ENCODE measurements around the gene ATPAF1. TPM values are rescaled to one million over a fixed set of nuclear protein-coding genes. Genes with fewer than 3 reads are reported as not detected.

Gene ATPAF1
- total and polyA plus RNA-seq, 10 of the 15 experiments (the other 5 are each of a cell fraction or from before 2014, with no cell fraction given), result 15.2 to 93.5 (median 48.4) TPM

DNA sequence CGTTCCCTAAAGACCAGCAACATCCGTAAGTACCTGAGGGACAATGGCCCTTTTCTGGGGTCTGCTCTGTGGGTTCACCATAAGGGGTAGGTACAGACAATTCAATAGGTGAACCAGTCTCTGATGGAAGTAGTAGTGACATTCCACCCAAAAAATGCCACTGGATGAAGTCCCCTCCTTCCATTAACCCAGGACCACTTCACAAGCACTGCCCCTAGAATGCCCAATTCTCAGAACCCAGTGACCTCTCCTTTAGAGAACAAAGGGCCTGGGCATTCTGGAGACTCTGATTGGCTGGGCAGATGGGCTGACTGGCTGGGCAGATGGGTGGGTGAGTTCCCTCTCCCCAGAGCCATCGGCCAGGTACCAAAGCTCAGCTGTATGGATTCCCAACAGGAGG lies 3.4 kb upstream of the ATPAF1 start, which contains the start of gene TEX38:
Gene TEX38, plus strand, starts transcription at position 301 of the 400 bp plus-strand sequence. Its CDS starts 81 bp downstream, at position 382.
- Histone ChIP-seq H2AFZ (ENCODE audit: control insufficient read depth, low read depth, low read length) (no peak within 1 kb of the TSS), H3K4me1 (ENCODE audit: control insufficient read depth, insufficient read depth, low read length) (peaks cover 15% of the 10 kb centered on the region), H3K27ac (ENCODE audit: control insufficient read depth, insufficient read depth) (no peak within 1 kb of the TSS), H3K9ac (ENCODE audit: control insufficient read depth, insufficient read depth, low read length) (no peak within 1 kb of the TSS), H3K36me3 (ENCODE audit: control insufficient read depth in 2 of 2, insufficient read depth in 2 of 2, low read length in 1 of 2) (peaks cover 2 to 4% of the 10 kb centered on the region in 2 experiments), H4K20me1 (ENCODE audit: control insufficient read depth, insufficient read depth) (no peaks in the 10 kb centered on the region), H3K4me2 (ENCODE audit: control insufficient read depth, insufficient read depth) (no peak within 1 kb of the TSS), H3K27me3 (replicated peaks in 1 of 2; ENCODE audit: control insufficient read depth in 2 of 2, insufficient read depth in 2 of 2, low read length in 1 of 2) (no peaks in the 10 kb centered on the region), H3K79me2 (ENCODE audit: control insufficient read depth, insufficient read depth, low read length) (peaks cover 14% of the 10 kb centered on the region), H3K4me3 (no peak within 1 kb of the TSS), H3K9me3 (replicated peaks; ENCODE audit: control insufficient read depth, insufficient read depth, low read length) (no peaks in the 10 kb centered on the region)
- no peak for TF ChIP-seq POU2F2 (IDR thresholded peaks at IDR 0.05; ENCODE audit: borderline replicate concordance, low read depth, low read length)
- no peak for TF ChIP-seq MEF2B (IDR thresholded peaks at IDR 0.05; ENCODE audit: partially characterized antibody, poor library complexity, severe bottlenecking)
- no peak for TF ChIP-seq ZNF24 (IDR thresholded peaks at IDR 0.05)
- TF ChIP-seq HDAC6 (IDR thresholded peaks at IDR 0.05; ENCODE audit: unreplicated experiment), result no peak
- TF ChIP-seq MEF2A (IDR thresholded peaks at IDR 0.05; ENCODE audit: insufficient read depth, low read depth, low read length), result no peak
- no peak for TF ChIP-seq POLR2AphosphoS2 (IDR thresholded peaks at IDR 0.05; ENCODE audit: low read depth, low read length)
- TF ChIP-seq DPF2 (IDR thresholded peaks at IDR 0.05), result no peak
- no peak for TF ChIP-seq CBFB (IDR thresholded peaks at IDR 0.05; ENCODE audit: low read depth)
- TF ChIP-seq, protein P1, sequence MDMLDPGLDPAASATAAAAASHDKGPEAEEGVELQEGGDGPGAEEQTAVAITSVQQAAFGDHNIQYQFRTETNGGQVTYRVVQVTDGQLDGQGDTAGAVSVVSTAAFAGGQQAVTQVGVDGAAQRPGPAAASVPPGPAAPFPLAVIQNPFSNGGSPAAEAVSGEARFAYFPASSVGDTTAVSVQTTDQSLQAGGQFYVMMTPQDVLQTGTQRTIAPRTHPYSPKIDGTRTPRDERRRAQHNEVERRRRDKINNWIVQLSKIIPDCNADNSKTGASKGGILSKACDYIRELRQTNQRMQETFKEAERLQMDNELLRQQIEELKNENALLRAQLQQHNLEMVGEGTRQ (IDR thresholded peaks at IDR 0.05; ENCODE audit: borderline replicate concordance, low read depth, low read length), result no peak
- TF ChIP-seq CREB1 (IDR thresholded peaks at IDR 0.05; ENCODE audit: low read depth), result no peak
- TF ChIP-seq SRF (IDR thresholded peaks at IDR 0.05; ENCODE audit: low read depth in 2 of 2, low read length in 2 of 2), result no peak
- TF ChIP-seq, protein P2, sequence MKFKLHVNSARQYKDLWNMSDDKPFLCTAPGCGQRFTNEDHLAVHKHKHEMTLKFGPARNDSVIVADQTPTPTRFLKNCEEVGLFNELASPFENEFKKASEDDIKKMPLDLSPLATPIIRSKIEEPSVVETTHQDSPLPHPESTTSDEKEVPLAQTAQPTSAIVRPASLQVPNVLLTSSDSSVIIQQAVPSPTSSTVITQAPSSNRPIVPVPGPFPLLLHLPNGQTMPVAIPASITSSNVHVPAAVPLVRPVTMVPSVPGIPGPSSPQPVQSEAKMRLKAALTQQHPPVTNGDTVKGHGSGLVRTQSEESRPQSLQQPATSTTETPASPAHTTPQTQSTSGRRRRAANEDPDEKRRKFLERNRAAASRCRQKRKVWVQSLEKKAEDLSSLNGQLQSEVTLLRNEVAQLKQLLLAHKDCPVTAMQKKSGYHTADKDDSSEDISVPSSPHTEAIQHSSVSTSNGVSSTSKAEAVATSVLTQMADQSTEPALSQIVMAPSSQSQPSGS (IDR thresholded peaks at IDR 0.05; ENCODE audit: low read length), result no peak
- TF ChIP-seq CHD1 (IDR thresholded peaks at IDR 0.05; ENCODE audit: low read depth, low read length), result no peak
- TF ChIP-seq ZNF274 (IDR thresholded peaks at IDR 0.05; ENCODE audit: insufficient read depth, insufficient read length), result no peak
- TF ChIP-seq, protein P3, sequence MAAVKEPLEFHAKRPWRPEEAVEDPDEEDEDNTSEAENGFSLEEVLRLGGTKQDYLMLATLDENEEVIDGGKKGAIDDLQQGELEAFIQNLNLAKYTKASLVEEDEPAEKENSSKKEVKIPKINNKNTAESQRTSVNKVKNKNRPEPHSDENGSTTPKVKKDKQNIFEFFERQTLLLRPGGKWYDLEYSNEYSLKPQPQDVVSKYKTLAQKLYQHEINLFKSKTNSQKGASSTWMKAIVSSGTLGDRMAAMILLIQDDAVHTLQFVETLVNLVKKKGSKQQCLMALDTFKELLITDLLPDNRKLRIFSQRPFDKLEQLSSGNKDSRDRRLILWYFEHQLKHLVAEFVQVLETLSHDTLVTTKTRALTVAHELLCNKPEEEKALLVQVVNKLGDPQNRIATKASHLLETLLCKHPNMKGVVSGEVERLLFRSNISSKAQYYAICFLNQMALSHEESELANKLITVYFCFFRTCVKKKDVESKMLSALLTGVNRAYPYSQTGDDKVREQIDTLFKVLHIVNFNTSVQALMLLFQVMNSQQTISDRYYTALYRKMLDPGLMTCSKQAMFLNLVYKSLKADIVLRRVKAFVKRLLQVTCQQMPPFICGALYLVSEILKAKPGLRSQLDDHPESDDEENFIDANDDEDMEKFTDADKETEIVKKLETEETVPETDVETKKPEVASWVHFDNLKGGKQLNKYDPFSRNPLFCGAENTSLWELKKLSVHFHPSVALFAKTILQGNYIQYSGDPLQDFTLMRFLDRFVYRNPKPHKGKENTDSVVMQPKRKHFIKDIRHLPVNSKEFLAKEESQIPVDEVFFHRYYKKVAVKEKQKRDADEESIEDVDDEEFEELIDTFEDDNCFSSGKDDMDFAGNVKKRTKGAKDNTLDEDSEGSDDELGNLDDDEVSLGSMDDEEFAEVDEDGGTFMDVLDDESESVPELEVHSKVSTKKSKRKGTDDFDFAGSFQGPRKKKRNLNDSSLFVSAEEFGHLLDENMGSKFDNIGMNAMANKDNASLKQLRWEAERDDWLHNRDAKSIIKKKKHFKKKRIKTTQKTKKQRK (IDR thresholded peaks at IDR 0.05; ENCODE audit: low read depth, low read length), result no peak
- TF ChIP-seq ZNF207 (IDR thresholded peaks at IDR 0.05; ENCODE audit: borderline replicate concordance), result no peak
- no peak for TF ChIP-seq SREBF1 (IDR thresholded peaks at IDR 0.05; ENCODE audit: low read length)
- TF ChIP-seq IKZF1 (conservative IDR thresholded peaks at IDR 0.05), result no peak
- no peak for TF ChIP-seq SMC3 (IDR thresholded peaks at IDR 0.05; ENCODE audit: borderline replicate concordance, low read length)
- TF ChIP-seq, protein P4, sequence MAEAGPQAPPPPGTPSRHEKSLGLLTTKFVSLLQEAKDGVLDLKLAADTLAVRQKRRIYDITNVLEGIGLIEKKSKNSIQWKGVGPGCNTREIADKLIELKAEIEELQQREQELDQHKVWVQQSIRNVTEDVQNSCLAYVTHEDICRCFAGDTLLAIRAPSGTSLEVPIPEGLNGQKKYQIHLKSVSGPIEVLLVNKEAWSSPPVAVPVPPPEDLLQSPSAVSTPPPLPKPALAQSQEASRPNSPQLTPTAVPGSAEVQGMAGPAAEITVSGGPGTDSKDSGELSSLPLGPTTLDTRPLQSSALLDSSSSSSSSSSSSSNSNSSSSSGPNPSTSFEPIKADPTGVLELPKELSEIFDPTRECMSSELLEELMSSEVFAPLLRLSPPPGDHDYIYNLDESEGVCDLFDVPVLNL (IDR thresholded peaks at IDR 0.05; ENCODE audit: low read depth, low read length), result no peak
- SMC1A ChIA-PET (ENCODE audit: uncharacterized antibody, unreplicated experiment), result no interaction called here
- DNase-seq (ENCODE audit: low read depth, low spot score), result no peak
- POLR2A ChIA-PET, result no interaction called here
- in situ Hi-C loops (cut with MboI) (no loop called here), intact Hi-C loops (cut with micrococcal nuclease; ENCODE audit: unreplicated experiment) (no loop called here)
- BruUV-seq (replicated peaks), result no TSS peak
- ATAC-seq, result no peak
- no peak for FAIRE-seq
- RAD21 ChIA-PET (ENCODE audit: unreplicated experiment), result no interaction called here
- WGBS (ENCODE audit: insufficient coverage, insufficient replicate concordance, low lambda C conversion rate, missing lambda C conversion rate), result 96% methylated on average over 3 of the region's 3 CpGs
- CTCF ChIA-PET, result no interaction called here
